GM10266 (cell line): Measurements from ENCODE around the gene BCKDHB.

ENCODE experiments used
- DNase-seq: peaks from one replicate; pipeline ENCODE4 v3.0.0; 2012; ENCODE audit errors: extremely low spot score
- TF ChIP-seq, protein P1 (sequence below): IDR thresholded peaks from 2 replicates; pipeline ENCODE4 v1.5.1; 2012; ENCODE audit warnings: mild to moderate bottlenecking, low read depth; ENCODE audit not compliant: control insufficient read depth, insufficient read depth; ENCODE audit errors: missing control alignments

The BCKDHB gene

GRCh38 chr6:80165819-80166218 is 59.3 kb downstream of the BCKDHB start:
- TF ChIP-seq, protein P1, sequence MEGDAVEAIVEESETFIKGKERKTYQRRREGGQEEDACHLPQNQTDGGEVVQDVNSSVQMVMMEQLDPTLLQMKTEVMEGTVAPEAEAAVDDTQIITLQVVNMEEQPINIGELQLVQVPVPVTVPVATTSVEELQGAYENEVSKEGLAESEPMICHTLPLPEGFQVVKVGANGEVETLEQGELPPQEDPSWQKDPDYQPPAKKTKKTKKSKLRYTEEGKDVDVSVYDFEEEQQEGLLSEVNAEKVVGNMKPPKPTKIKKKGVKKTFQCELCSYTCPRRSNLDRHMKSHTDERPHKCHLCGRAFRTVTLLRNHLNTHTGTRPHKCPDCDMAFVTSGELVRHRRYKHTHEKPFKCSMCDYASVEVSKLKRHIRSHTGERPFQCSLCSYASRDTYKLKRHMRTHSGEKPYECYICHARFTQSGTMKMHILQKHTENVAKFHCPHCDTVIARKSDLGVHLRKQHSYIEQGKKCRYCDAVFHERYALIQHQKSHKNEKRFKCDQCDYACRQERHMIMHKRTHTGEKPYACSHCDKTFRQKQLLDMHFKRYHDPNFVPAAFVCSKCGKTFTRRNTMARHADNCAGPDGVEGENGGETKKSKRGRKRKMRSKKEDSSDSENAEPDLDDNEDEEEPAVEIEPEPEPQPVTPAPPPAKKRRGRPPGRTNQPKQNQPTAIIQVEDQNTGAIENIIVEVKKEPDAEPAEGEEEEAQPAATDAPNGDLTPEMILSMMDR = no peak
- DNase-seq = no peak

DNA sequence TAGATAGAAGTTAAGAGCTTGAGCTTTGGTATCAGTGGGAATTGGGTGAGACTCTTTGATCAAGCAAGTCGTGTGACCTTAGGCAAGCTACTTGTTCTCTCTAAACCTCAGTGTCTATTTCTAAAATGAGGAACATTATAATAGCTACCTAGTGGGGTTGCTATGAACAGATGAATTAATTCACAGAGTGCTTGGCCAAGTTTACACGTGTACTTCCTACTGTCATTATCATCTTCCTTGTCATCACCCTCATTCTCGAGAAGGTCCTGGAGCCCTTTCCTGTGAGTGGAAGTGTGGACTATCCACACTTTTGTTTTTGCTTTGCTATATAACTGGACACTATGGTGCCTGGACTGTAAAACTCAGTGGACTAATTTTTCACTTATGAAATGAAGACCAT is 64.0 kb downstream of the BCKDHB start:
- DNase-seq = no peak
- TF ChIP-seq, protein P1 = no peak

DNA sequence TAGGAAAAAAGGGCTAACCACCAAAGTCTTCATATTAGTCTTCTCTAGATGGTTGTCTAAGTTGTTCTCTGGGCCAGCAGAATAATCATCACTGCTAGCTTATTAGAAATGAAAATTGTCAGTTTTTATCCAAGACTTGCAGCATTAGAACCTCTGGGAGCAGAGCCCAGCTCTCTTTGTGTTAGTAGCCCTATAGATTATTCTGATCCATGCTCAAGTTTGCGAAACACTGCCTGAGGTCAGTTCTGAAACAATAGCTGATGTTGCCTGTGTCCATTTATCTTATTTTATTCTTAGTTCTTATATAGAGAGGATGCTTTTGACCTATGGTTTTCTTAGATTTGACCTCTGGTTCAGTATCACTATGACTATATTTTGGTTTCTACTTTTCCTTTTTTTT is 66.9 kb downstream of the BCKDHB start:
- no peak for DNase-seq
- TF ChIP-seq, protein P1 = no peak

GRCh38 chr6:80174900-80175572 is 68.6 kb downstream of the BCKDHB start:
- TF ChIP-seq, protein P1 = no peak
- DNase-seq = no peak

DNA sequence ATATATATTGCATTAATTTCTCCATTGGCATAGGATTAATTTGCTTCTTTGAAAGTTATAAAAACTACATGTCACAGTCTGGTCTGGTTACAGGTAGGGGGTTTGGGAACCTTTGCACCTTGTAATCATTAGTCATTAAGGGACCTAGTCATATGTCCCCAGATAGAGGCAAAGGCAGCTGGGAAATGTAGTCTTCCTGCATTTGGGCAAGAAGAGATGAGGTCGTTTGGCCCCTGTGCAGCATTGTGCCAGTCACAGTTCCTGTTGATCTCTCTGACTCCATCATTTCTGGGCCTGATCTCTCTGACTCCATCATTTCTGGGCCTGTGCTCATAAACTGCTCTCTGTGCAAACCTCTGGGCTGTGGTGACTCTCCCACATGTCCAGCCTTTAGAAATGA is 73.2 kb downstream of the BCKDHB start:
- DNase-seq = no peak
- TF ChIP-seq, protein P1 = no peak

DNA sequence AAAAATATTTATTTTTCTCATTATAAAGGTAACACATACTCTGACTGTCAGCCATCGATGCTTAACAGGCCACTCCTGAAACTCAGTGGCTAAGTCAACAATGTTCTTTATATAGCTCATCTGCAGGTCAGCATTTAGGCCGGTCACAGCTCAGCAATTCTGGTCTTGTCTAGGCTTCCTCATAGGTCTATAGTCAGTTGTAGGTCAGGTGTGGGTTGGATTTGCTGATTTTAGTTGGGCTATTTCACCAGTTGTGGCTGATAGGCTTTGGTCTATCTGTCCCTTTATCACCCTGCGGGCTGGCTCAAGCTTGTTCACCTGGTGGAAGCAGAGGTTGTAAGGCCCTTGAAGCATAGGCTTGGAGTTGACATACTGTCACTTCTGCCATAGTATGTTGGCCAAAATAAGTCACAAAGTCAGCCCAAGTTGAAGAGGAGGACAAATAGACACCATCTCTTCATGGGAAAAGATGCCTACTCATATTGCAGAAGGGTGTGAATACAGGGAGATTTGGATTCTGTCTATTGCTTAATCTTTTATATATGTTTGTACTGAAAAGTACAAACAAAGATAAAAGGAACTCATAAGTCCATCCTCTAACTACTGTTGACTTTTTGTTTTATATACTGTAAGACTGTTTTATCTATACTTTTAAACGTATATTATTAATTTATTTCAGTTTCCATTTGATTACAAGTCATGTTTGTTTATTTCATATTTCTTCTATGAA is 75.0 kb downstream of the BCKDHB start:
- TF ChIP-seq, protein P1 = no peak
- no peak for DNase-seq

- DNase-seq = no peak
- TF ChIP-seq, protein P1 = no peak
Observed at GRCh38 chr6:80182308-80182707, 75.8 kb downstream of the BCKDHB start.
